Neural progenitor cell (in vitro differentiated cells): ENCODE data around the gene C1orf122. TPM values are rescaled to one million over a fixed set of nuclear protein-coding genes. Genes with fewer than 3 reads are reported as not detected.
"Not testable (repeated sequence)": the region's sequence is repeated elsewhere in the genome, so short reads cannot be mapped to it uniquely, and the experiment has no call there.

Experiments
- DNase-seq: peaks from one replicate; pipeline ENCODE4 v3.0.0-alpha.2; 2016; ENCODE audit warnings: low spot score
- H2AFZ ChIP-seq: fragments of 200-600 bp; sonication (generic); replicated peaks from 2 replicates; pipeline ENCODE4 v1.6.1; 2016; ENCODE audit warnings: antibody characterized with exemption
- H3F3A ChIP-seq: fragments of 200-600 bp; sonication (generic); 2 replicates; pipeline ENCODE4 v1.6.1; 2016; ENCODE audit warnings: antibody characterized with exemption, low read depth
- H3K27ac ChIP-seq: fragments of 200-600 bp; sonication (generic); 2 replicates; pipeline ENCODE4 v1.5.1; 2016; ENCODE audit warnings: mild to moderate bottlenecking
- H3K27me3 ChIP-seq: fragments of 200-600 bp; sonication (generic); 2 replicates; pipeline ENCODE4 v1.6.1; 2016; ENCODE audit warnings: mild to moderate bottlenecking, moderate library complexity
- H3K36me3 ChIP-seq: fragments of 200-600 bp; sonication (generic); 2 replicates; pipeline ENCODE4 v1.5.1; 2016
- H3K4me1 ChIP-seq: fragments of 200-600 bp; sonication (generic); 2 replicates; pipeline ENCODE4 v1.6.1; 2016; ENCODE audit warnings: mixed run types
- H3K4me2 ChIP-seq: fragments of 200-600 bp; sonication (generic); 2 replicates; pipeline ENCODE4 v1.6.1; 2016
- H3K4me3 ChIP-seq: fragments of 200-600 bp; sonication (generic); 2 replicates; pipeline ENCODE4 v1.5.1; 2016
- H3K79me2 ChIP-seq: fragments of 200-600 bp; sonication (generic); 2 replicates; pipeline ENCODE4 v1.6.1; 2016; ENCODE audit warnings: low read depth
- H3K9ac ChIP-seq: fragments of 200-600 bp; sonication (generic); 2 replicates; pipeline ENCODE4 v1.6.1; 2016
- H3K9me3 ChIP-seq: fragments of 200-600 bp; sonication (generic); 2 replicates; pipeline ENCODE4 v1.5.1; 2016; ENCODE audit warnings: low read depth
- H4K20me1 ChIP-seq: fragments of 200-600 bp; sonication (generic); 2 replicates; pipeline ENCODE4 v1.6.1; 2016; ENCODE audit warnings: low read depth
- H3K27ac Mint-ChIP-seq: 3 replicates; pipeline ENCODE4 v1.8.0; 2021; ENCODE audit warnings: mixed read lengths
- H3K27me3 Mint-ChIP-seq: 2 replicates; pipeline ENCODE4 v1.8.0; 2022; ENCODE audit warnings: low read depth, mild to moderate bottlenecking, inconsistent platforms, moderate library complexity, mixed read lengths; ENCODE audit not compliant: insufficient read depth
- H3K36me3 Mint-ChIP-seq: 3 replicates; pipeline ENCODE4 v1.8.0; 2021; ENCODE audit warnings: mixed read lengths
- H3K4me1 Mint-ChIP-seq: 3 replicates; pipeline ENCODE4 v1.8.0; 2021; ENCODE audit warnings: mixed read lengths
- H3K4me3 Mint-ChIP-seq: 3 replicates; pipeline ENCODE4 v1.8.0; 2021; ENCODE audit warnings: mild to moderate bottlenecking, moderate library complexity, mixed read lengths
- H3K9me3 Mint-ChIP-seq: 3 replicates; pipeline ENCODE4 v1.8.0; 2020; ENCODE audit warnings: mixed read lengths
- CTCF ChIP-seq: fragments of 200-600 bp; sonication (generic); IDR thresholded peaks from 2 replicates; pipeline ENCODE4 v1.5.1; 2017; ENCODE audit warnings: antibody characterized with exemption, mild to moderate bottlenecking
- EZH2 ChIP-seq: fragments of 200-600 bp; sonication (generic); IDR thresholded peaks from 2 replicates; pipeline ENCODE4 v1.6.1; 2017; ENCODE audit warnings: antibody characterized with exemption, mild to moderate bottlenecking, moderate library complexity
- EZH2phosphoT487 ChIP-seq: fragments of 200-600 bp; sonication (generic); IDR thresholded peaks from 2 replicates; pipeline ENCODE4 v1.6.1; 2017; ENCODE audit warnings: antibody characterized with exemption
- total RNA-seq: library from RNA; depleted of rRNA; stranded (reverse); fragments of >200 nt; gene quantifications from 2 replicates; pipeline ENCODE4 v1.2.3, GENCODE V29; 2015; ENCODE audit warnings: low replicate concordance

C1orf122 gene
- total RNA-seq, 1 donor from 2014 or later = 17.7 TPM

DNA sequence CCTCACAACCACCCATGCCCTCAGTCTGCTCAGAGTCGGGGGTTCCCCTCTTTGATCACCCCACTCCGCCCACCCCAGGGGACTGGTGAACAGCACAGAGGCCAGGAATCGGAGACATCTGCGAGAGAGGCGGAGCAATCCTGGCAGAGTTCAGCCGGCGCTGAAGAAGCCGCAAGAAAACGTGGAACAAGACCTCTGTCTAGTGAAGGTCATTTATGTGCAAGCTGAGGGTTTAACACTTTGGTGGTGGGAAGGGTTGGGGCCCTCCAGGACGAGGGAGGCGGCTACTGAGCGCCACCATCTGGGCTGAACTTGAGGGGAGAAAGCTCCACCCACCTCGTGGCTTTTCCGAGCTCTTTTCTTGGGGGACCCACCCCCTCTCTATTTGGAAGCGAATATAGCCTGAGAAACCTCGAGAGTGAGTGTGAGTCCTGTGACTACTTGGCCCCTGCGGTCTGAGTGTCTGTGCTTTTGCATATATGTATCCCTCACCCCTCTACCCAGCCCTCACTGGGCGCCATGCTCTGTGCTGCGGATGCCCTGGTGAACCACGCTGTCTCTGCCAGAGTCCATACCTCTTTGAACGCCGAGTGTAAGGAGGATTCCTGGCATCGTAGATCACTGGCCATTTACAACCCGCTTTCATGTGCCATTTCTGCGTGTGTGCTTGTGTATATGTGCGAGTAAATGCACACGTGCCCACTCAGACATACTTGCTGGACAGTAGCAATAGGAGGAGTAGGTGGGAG lies 41.5 kb upstream of the C1orf122 start:
- H3F3A ChIP-seq = peaks cover 5% of the 10 kb centered on the region
- peaks cover 8% of the 10 kb centered on the region for H3K4me1 ChIP-seq
- H3K9ac ChIP-seq = no peak overlapping the region
- no peak overlapping the region for H2AFZ ChIP-seq
- TF ChIP-seq CTCF (peak; percentile 20), EZH2 (peak; percentile 45), EZH2phosphoT487 (peak; percentile 38)
- H3K36me3 ChIP-seq = no peaks in the 10 kb centered on the region
- peaks cover 41% of the 10 kb centered on the region for H4K20me1 ChIP-seq
- H3K27ac ChIP-seq = no peak overlapping the region
- DNase-seq = peak; percentile 10
- Mint-ChIP-seq H3K4me3 (peak overlapping the region; percentile 71), H3K27me3 (peaks cover 81% of the 10 kb centered on the region), H3K4me1 (peaks cover 16% of the 10 kb centered on the region), H3K27ac (no peak overlapping the region), H3K36me3 (no peaks in the 10 kb centered on the region), H3K9me3 (peaks cover 3% of the 10 kb centered on the region)
- peak overlapping the region; percentile 67 for H3K4me2 ChIP-seq
- H3K9me3 ChIP-seq = no peaks in the 10 kb centered on the region
- H3K4me3 ChIP-seq = peak overlapping the region; percentile 5
- H3K79me2 ChIP-seq = no peaks in the 10 kb centered on the region
- peaks cover 100% of the 10 kb centered on the region for H3K27me3 ChIP-seq

DNA sequence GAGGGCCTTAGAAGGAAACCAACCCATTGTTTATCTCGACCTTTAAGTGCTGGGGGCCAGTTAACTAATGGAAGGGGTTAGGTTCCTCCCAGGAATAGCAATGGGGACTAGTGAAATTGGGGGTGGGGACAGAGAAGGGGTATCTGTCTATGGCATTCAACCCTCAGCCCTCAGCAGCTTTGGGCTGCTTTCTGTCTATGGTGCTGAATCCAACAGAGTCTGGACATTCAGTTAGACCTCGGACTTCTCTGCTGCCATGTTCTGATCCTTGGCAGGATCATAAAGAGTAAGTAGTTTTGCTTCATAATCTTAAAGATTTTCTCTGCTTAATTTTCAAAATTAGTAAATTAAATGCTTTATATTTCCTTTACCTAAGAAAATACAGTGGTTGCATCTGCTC lies 40.1 kb upstream of the C1orf122 start:
- Histone ChIP-seq H3K36me3 (no peaks in the 10 kb centered on the region), H2AFZ (no peak overlapping the region), H3K4me1 (peaks cover 8% of the 10 kb centered on the region), H3F3A (peaks cover 5% of the 10 kb centered on the region), H3K9me3 (no peaks in the 10 kb centered on the region), H3K4me3 (no peak overlapping the region), H4K20me1 (peaks cover 34% of the 10 kb centered on the region), H3K4me2 (no peak overlapping the region), H3K27ac (no peak overlapping the region), H3K79me2 (no peaks in the 10 kb centered on the region), H3K9ac (no peak overlapping the region), H3K27me3 (peaks cover 87% of the 10 kb centered on the region)
- no peaks in the 10 kb centered on the region for H3K36me3 Mint-ChIP-seq
- TF ChIP-seq EZH2 (no peak), EZH2phosphoT487 (no peak), CTCF (no peak)
- no peak overlapping the region for H3K4me3 Mint-ChIP-seq
- peak; percentile 24 for DNase-seq
- peaks cover 16% of the 10 kb centered on the region for H3K4me1 Mint-ChIP-seq
- H3K27me3 Mint-ChIP-seq = peaks cover 72% of the 10 kb centered on the region
- no peak overlapping the region for H3K27ac Mint-ChIP-seq
- H3K9me3 Mint-ChIP-seq = peaks cover 3% of the 10 kb centered on the region

GRCh38 chr1:37771440-37771839 lies 36.1 kb upstream of the C1orf122 start:
- not testable (repeated sequence) for H3K9me3 ChIP-seq, H2AFZ ChIP-seq, H3K9ac ChIP-seq, H3K36me3 Mint-ChIP-seq, H4K20me1 ChIP-seq, H3K4me3 ChIP-seq, H3K4me3 Mint-ChIP-seq, H3K4me1 ChIP-seq, DNase-seq, H3K9me3 Mint-ChIP-seq, H3F3A ChIP-seq, H3K79me2 ChIP-seq, H3K4me2 ChIP-seq, H3K36me3 ChIP-seq, H3K27ac ChIP-seq, H3K4me1 Mint-ChIP-seq, H3K27ac Mint-ChIP-seq
- peaks cover 38% of the 10 kb centered on the region for H3K27me3 Mint-ChIP-seq
- peaks cover 59% of the 10 kb centered on the region for H3K27me3 ChIP-seq

GRCh38 chr1:37776946-37777516 lies 30.6 kb upstream of the C1orf122 start:
- H3K9me3 Mint-ChIP-seq = peaks cover 4% of the 10 kb centered on the region
- Histone ChIP-seq H3K79me2 (no peaks in the 10 kb centered on the region), H3K4me2 (no peak overlapping the region), H3F3A (no peaks in the 10 kb centered on the region), H3K4me3 (no peak overlapping the region), H3K27ac (no peak overlapping the region), H3K9me3 (no peaks in the 10 kb centered on the region), H3K27me3 (peaks cover 40% of the 10 kb centered on the region), H2AFZ (no peak overlapping the region), H4K20me1 (no peaks in the 10 kb centered on the region), H3K9ac (no peak overlapping the region), H3K4me1 (no peaks in the 10 kb centered on the region), H3K36me3 (no peaks in the 10 kb centered on the region)
- no peak for DNase-seq
- no peak overlapping the region for H3K27ac Mint-ChIP-seq
- no peaks in the 10 kb centered on the region for H3K4me1 Mint-ChIP-seq
- no peaks in the 10 kb centered on the region for H3K36me3 Mint-ChIP-seq
- peaks cover 19% of the 10 kb centered on the region for H3K27me3 Mint-ChIP-seq
- no peak overlapping the region for H3K4me3 Mint-ChIP-seq
- TF ChIP-seq EZH2 (no peak), EZH2phosphoT487 (no peak), CTCF (no peak)
